ENCODE measurements around the gene VILL. TPM values are rescaled to one million over a fixed set of nuclear protein-coding genes. Genes with fewer than 3 reads are reported as not detected.
"Not testable (repeated sequence)": the region's sequence is repeated elsewhere in the genome, so short reads cannot be mapped to it uniquely, and the experiment has no call there.

Gene VILL
- polyA plus RNA-seq, 4 donors = 10.8 to 13.3 (median 11.3) TPM

GRCh38 chr3:37963016-37963415, 27.6 kb upstream of the VILL start:
- DNase-seq (ENCODE audit: low read depth in 4 of 4, low spot score in 3 of 4) = no peak

GRCh38 chr3:37963635-37964034, 27.0 kb upstream of the VILL start:
- no peak for DNase-seq (ENCODE audit: low read depth in 4 of 4, low spot score in 3 of 4)

GRCh38 chr3:37964146-37964545, 26.4 kb upstream of the VILL start:
- DNase-seq (ENCODE audit: low read depth in 4 of 4, low spot score in 3 of 4) = no peak

GRCh38 chr3:37964716-37965115, 25.9 kb upstream of the VILL start:
- peak in 2 of 4 donors; percentile 55 to 72 for DNase-seq (ENCODE audit: low read depth in 4 of 4, low spot score in 3 of 4)

GRCh38 chr3:37967260-37967881, 23.2 kb upstream of the VILL start:
- no peak for DNase-seq (ENCODE audit: low read depth in 4 of 4, low spot score in 3 of 4)

- no peak for DNase-seq (ENCODE audit: low read depth in 4 of 4, low spot score in 3 of 4)
Measured at GRCh38 chr3:37968199-37968598, 22.4 kb upstream of the VILL start.

GRCh38 chr3:37968813-37969595, 21.6 kb upstream of the VILL start:
- no peak for DNase-seq (ENCODE audit: low read depth in 4 of 4, low spot score in 3 of 4)

- DNase-seq (ENCODE audit: low read depth in 4 of 4, low spot score in 3 of 4) = no peak
Measured at GRCh38 chr3:37969596-37970100, 20.9 kb upstream of the VILL start.

GRCh38 chr3:37970802-37971201, 19.8 kb upstream of the VILL start:
- DNase-seq (ENCODE audit: low read depth in 4 of 4, low spot score in 3 of 4) = no peak

GRCh38 chr3:37971467-37971866, 19.1 kb upstream of the VILL start:
- DNase-seq (ENCODE audit: low read depth in 4 of 4, low spot score in 3 of 4) = no peak

- DNase-seq (ENCODE audit: low read depth in 4 of 4, low spot score in 3 of 4) = not testable (repeated sequence)
Measured at GRCh38 chr3:37972056-37972455, 18.5 kb upstream of the VILL start.

GRCh38 chr3:37973246-37974054, 17.1 kb upstream of the VILL start:
- no peak for DNase-seq (ENCODE audit: low read depth in 4 of 4, low spot score in 3 of 4)

GRCh38 chr3:37974121-37975083, 16.2 kb upstream of the VILL start:
- DNase-seq (ENCODE audit: low read depth in 4 of 4, low spot score in 3 of 4) = no peak

- no peak for DNase-seq (ENCODE audit: low read depth in 4 of 4, low spot score in 3 of 4)
Measured at GRCh38 chr3:37979541-37980461, 10.8 kb upstream of the VILL start.

- DNase-seq (ENCODE audit: low read depth in 4 of 4, low spot score in 3 of 4) = no peak
Measured at GRCh38 chr3:37980462-37981347, 9.9 kb upstream of the VILL start.

- no peak for DNase-seq (ENCODE audit: low read depth in 4 of 4, low spot score in 3 of 4)
Measured at GRCh38 chr3:37981348-37981664, 9.3 kb upstream of the VILL start.

GRCh38 chr3:37982331-37982730, 8.3 kb upstream of the VILL start:
- DNase-seq (ENCODE audit: low read depth in 4 of 4, low spot score in 3 of 4) = no peak

- DNase-seq (ENCODE audit: low read depth in 4 of 4, low spot score in 3 of 4) = no peak
Measured at GRCh38 chr3:37984051-37984450, 6.5 kb upstream of the VILL start.
